HG03175 (cell line): Measurements from ENCODE around the gene TSPAN16.

Source experiments
- ATAC-seq: cut with Tn5 transposase; IDR thresholded peaks from one replicate; pipeline ENCODE4 v1.9.1; 2021; ENCODE audit warnings: mild to moderate bottlenecking, moderate library complexity; ENCODE audit not compliant: unreplicated experiment

TSPAN16 gene

GRCh38 chr19:11295665-11296245, at the start of gene TSPAN16:
Gene TSPAN16, plus strand, starts transcription at chr19:11296160. Its CDS starts 138 bp downstream, at chr19:11296298.
- no peak for ATAC-seq

GRCh38 chr19:11246941-11247340, 49.0 kb upstream of the TSPAN16 start:
- no peak for ATAC-seq

- ATAC-seq, result no peak
Measured at GRCh38 chr19:11247391-11247790, 48.6 kb upstream of the TSPAN16 start.

DNA sequence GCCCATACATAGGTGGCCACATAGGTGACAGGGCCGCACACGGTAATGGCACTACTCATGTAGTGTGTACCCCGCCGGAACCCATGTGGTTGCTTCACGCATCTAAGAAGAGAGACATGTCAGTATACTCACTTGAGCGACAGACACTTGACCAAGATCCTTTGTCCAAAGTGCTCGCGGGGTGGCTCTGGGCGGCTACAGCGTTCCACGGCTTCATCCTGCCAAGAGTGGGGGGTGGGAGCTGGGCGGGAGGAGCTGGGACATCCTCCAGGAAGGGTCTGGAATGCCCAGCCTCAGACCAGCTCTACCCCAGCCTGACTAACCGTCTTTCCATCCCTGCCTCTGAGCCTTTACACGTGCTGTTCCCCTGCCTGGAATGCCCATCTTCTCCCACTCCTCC, 48.0 kb upstream of the TSPAN16 start:
- ATAC-seq, result no peak

GRCh38 chr19:11248852-11249251, 47.1 kb upstream of the TSPAN16 start:
- no peak for ATAC-seq

GRCh38 chr19:11251217-11251616, 44.7 kb upstream of the TSPAN16 start:
- ATAC-seq, result no peak

- ATAC-seq, result no peak
Measured at GRCh38 chr19:11251650-11252314, 44.2 kb upstream of the TSPAN16 start.

DNA sequence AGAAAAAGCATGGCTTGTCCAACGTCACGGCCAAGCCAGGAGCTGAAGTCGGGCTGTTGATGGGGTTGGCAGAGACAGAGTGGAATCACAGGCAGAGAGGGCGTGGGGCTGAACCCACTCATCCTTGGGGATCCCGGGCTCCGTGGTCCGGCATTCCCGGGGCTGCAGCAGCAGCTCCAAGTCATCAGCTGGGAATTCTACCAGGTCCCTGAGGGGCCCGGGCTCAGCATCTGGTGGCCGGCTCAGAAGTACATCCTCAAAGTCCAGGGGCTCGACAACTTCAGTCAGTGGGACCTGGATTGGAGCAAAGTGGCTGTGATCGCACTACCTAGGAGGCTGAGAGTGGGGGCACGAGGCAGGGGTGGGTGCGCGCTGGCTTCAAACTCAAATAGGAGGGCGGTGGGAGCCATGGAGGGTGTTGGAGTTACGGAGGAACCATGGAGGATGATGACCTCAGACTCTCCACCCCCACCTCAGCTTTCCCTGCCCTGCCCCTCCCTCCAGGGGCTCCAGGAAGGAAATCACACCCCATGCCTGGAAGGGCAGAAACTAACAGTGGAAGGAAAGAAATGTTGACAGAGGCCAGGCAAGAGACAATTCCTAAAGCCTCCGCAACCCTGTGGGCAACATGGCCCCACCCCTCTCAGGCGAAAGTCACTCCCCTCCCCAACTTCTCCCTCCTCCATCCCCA, 43.1 kb upstream of the TSPAN16 start:
- ATAC-seq, result no peak

DNA sequence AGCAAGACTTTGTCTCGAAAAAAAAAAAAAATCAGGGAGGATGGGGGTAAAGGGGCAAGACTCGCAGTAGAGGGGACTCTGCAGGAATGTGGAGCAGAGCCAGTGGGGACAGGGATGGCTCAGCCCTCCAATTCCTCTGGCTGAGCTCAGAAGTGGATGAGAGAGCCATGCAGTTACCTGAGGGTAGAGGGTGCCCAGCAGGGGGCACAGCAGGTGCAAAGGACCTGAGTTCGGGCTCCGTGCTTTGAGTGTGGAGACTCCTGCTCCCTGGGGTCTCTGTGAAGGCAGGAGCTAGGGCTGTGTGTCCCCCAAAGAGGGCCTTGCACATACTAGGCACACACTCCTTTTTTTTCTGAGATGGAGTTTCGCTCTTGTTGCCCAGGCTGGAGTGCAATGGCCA, 41.3 kb upstream of the TSPAN16 start:
- no peak for ATAC-seq

DNA sequence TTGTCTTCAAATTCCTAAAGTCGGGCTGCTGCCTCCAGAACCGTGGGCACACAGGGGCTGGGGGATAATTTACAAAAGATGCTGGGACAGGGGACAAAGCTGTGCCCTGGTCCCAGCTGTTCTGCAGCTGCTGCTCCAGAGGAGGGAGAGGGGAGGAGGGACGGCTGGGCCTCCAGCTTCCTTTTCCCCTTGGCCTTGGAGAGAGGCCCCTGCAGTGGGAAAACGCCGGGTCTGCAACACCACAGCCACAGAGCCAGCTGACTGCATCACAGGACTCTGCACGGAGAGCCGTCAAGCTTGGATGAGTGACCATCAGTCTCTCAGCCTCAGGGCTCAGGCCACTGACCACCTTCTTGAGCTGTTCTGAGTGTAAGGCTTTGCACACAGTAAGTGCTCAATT, 39.8 kb upstream of the TSPAN16 start:
- no peak for ATAC-seq

GRCh38 chr19:11257846-11258380, 38.0 kb upstream of the TSPAN16 start:
- no peak for ATAC-seq

GRCh38 chr19:11260996-11261395, 35.0 kb upstream of the TSPAN16 start:
- no peak for ATAC-seq

GRCh38 chr19:11261431-11261970, 34.5 kb upstream of the TSPAN16 start:
- no peak for ATAC-seq

GRCh38 chr19:11261971-11262839, 33.8 kb upstream of the TSPAN16 start, which contains the start of gene DOCK6:
Gene DOCK6, minus strand, starts transcription at chr19:11262524. Its CDS starts 84 bp downstream, at chr19:11262440.
- no peak for ATAC-seq

DNA sequence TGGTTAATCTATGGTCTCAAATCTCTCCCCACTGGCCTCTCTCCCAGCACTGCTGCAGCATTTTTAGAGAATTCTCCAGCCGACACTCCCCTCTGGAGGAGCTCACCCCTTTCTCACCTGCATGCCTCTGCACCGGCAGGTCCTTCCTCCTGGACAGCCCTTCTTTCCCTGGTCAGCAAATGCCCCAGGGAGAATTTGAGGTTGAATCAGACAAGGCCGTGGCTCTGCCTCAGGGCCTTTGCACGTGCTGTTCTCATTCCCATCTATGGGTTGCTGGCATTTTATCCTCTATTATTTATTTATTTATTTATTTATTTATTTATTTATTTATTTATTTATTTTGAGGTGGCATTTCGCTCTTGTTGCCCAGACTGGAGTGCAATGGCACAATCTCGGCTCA, 32.2 kb upstream of the TSPAN16 start:
- ATAC-seq, result no peak

DNA sequence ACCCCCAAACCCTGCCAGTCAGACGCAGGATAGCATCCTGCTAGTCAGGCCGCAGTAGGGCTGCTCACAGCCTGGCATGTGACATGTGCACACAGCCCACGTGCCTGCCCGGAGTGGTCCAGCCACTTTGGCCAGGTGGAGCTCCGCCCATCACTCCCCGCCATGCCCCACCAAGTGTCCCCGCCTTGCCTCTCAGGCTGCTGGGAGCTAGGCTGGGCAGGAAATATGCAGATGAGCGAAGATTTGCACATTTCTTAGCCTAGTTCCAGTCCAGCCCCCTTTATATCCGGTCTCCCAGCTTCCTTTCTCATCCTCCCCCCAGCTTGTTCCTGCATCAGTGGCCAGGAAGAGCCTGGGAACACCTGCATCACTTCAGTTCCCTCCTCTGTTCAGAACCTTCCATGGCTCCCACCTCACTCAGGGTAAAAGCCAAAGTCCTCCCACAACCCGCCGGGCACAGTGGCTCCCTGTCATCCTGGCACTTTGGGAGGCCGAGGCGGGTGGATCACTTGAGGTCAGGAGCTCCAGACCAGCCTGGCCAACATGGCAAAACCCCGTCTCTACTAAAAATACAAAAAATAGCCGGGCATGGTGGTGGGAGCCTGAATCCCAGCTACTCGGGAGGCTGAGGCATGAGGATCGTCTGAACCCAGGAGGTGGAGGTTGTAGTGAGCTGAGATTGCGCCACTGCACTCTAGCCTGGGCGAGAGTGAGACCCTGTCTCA, 31.3 kb upstream of the TSPAN16 start:
- ATAC-seq, result no peak

GRCh38 chr19:11265177-11265784, 30.7 kb upstream of the TSPAN16 start:
- ATAC-seq, result no peak

GRCh38 chr19:11265785-11266236, 30.1 kb upstream of the TSPAN16 start:
- no peak for ATAC-seq

- no peak for ATAC-seq
Measured at GRCh38 chr19:11267316-11268085, 28.5 kb upstream of the TSPAN16 start.
